Astrocyte of the cerebellum (primary cell): ENCODE results near the gene MGST2.

Experiments used
- DNase-seq: peaks from one replicate; pipeline ENCODE4 v3.0.0-alpha.2; 2011; ENCODE audit warnings: low read depth
- H3K4me3 ChIP-seq: 2 replicates; pipeline ENCODE4 v1.5.1; 2011; ENCODE audit warnings: mild to moderate bottlenecking, low read depth, low read length, moderate library complexity
- in situ Hi-C: cut with HindIII; loops from 2 replicates; pipeline ENCODE4 v1.10.0; 2017; ENCODE audit warnings: low sequenced_read_pairs
- TF ChIP-seq, protein P1 (sequence below): IDR thresholded peaks from 2 replicates; pipeline ENCODE4 v1.5.1; 2012; ENCODE audit warnings: low read length, low read depth, moderate library complexity, mild to moderate bottlenecking; ENCODE audit errors: missing control alignments

Gene MGST2

DNA sequence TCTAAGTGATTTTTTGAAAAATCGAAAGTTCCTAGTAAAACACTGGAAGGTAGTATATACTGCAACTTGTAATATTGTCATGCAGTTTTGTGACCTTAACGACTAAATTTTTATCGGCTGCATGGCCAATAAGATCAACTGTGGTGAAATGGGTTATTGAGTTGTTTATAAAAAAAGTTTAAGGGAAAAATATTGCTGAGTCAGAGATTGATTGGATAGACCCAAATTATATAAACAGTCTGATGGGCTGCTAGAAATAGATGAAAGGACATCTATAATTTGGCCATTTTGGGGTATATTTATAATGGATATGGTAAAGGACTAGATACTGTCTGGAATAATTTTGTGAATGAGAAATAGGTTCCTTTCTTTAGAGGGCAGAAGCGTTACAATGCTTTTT lies 56.2 kb downstream of the MGST2 start:
- TF ChIP-seq, protein P1, sequence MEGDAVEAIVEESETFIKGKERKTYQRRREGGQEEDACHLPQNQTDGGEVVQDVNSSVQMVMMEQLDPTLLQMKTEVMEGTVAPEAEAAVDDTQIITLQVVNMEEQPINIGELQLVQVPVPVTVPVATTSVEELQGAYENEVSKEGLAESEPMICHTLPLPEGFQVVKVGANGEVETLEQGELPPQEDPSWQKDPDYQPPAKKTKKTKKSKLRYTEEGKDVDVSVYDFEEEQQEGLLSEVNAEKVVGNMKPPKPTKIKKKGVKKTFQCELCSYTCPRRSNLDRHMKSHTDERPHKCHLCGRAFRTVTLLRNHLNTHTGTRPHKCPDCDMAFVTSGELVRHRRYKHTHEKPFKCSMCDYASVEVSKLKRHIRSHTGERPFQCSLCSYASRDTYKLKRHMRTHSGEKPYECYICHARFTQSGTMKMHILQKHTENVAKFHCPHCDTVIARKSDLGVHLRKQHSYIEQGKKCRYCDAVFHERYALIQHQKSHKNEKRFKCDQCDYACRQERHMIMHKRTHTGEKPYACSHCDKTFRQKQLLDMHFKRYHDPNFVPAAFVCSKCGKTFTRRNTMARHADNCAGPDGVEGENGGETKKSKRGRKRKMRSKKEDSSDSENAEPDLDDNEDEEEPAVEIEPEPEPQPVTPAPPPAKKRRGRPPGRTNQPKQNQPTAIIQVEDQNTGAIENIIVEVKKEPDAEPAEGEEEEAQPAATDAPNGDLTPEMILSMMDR, result no peak
- DNase-seq, result no peak
- in situ Hi-C loops, result no loop called here
- H3K4me3 ChIP-seq, result no peak overlapping the region

DNA sequence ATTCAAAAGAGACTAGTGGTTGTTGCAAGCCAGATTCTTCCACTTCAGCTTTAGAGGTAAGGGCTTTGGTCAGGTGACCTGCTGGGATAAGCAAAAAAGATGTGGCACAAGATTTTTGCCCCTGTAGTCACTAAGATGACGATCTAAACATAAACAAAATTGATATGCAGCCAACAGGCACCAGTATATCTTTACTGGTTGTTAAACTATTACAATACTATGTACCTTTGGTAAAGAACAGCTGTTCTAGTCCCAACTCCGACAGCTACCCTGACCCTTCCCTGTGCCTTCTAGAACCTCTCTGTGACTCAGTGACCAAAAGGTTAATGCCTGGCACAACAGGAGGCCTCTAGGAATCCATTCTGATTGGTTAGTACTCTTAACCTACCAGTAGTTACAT lies 59.6 kb downstream of the MGST2 start:
- H3K4me3 ChIP-seq, result no peak overlapping the region
- in situ Hi-C loops, result no loop called here
- TF ChIP-seq, protein P1, result no peak
- no peak for DNase-seq

DNA sequence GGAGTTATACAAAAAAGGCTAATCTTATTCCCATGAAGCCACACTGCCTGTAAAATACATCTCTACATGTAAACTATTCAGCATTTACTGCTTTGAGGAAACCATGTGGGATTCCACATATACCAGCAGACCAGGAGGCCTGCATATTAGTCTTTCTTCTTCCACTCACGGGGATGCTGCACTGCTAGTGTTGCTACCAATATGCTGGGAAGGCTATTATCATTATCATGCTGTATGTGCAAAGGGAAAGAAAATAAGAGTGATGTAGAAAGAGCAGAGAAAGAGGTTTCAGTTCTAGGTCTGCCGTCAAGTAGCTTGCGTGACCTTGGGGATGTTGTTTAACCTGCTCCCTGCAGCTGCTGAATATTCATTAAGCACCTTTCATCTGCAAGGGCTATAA lies 61.0 kb downstream of the MGST2 start:
- no peak overlapping the region for H3K4me3 ChIP-seq
- TF ChIP-seq, protein P1, result no peak
- no peak for DNase-seq
- in situ Hi-C loops, result no loop called here

DNA sequence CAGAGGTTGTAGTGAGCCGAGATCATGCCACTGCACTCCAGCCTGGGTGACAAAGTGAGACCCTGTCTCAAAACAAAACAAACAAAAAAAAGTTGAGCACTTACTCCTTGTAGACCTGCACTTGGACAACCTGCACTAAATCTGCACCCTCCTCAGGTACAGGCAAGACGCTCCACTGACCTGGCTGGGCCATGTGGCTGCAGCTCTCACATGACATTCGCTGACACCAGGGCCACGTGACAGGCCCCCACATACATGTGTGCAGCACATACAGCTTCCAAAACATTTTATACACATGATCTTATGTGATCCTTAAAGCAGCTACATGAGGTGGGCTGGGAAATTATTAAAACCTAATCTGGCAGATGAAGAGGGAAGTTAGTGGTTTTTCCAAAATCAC lies 62.5 kb downstream of the MGST2 start:
- TF ChIP-seq, protein P1, result no peak

DNA sequence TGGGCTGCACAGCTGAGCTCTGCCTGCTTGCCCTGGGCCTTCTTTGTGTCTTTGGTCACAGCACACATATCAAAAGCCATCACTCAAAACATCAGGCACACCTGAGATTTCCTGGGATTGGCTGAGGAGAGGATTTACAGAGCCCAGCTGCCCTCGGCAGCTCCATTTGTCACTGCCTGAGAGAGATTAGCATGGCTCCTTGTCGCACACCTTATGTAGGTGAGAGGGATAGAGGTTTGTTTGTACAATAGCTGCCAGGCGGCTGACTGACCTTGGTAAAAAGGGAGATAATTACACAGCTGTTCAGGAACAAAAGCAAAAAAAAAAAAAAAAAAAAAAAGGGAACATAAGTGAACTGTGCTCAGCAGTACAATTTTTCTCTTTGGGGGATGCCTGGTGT lies 63.2 kb downstream of the MGST2 start:
- TF ChIP-seq, protein P1, result no peak
- in situ Hi-C loops, result no loop called here
- H3K4me3 ChIP-seq, result no peak overlapping the region
- DNase-seq, result no peak

More for the DNA sequence above, 62.5 kb downstream of the MGST2 start:
- DNase-seq, result no peak
- in situ Hi-C loops, result no loop called here
- H3K4me3 ChIP-seq, result no peak overlapping the region

DNA sequence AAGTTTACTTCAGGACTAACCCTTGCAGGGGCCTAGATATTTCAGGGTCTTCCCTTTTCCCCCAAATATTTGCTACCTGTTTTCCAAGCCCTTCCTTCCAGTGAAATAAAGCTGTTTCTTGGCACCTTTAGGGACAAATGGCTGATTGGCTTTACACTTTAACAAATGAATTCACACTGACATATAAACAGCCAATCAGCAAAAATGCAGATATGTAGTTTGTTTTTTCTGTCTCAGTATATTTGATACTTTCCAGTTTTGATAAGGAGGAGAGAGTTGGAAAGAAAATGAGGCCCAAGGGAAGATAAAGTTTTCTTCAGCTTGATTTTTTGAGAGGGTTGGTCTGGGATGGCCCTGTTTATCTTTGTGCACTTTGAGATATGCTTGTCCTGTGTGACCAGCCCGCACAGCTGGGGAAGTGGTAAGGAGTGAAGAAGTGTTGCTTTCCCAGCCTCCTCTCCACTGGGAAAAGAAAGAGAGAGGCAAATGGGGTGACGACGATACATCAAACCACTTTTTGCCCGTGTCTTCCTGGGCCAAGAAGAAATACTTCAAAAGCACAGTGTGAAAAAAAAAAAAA lies 67.5 kb downstream of the MGST2 start:
- TF ChIP-seq, protein P1, result no peak
- in situ Hi-C loops, result no loop called here
- no peak overlapping the region for H3K4me3 ChIP-seq
- DNase-seq, result no peak
